ENCODE results near the gene P4HA3.

DNA sequence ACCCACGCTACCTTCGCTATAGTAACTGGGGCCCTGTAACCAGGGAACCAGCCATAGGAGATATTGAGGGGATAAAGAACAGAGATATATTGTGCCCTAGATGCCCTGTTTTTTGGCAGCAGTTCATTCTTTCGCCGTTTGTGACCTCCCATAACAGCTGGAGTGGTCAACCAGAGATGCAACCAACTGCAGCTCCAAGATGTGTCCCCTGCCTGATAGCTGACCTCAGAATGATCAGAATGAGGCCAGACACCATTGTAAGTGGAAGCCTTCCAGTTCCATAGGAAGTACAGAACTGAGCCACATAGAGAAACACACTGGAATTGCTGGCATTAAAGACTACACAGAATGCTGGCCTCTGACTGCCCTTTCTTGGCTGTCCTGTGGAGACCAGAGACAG is 39.2 kb downstream of the P4HA3 start:
- TF ChIP-seq CTCF (IDR thresholded peaks at IDR 0.05; ENCODE audit: insufficient read depth, low read length, poor library complexity, severe bottlenecking) (no peak), EZH2phosphoT487 (conservative IDR thresholded peaks at IDR 0.05; ENCODE audit: low read length) (no peak)
